Kidney (tissue), 14 donors: ENCODE results near the gene COMMD2. TPM values are rescaled to one million over a fixed set of nuclear protein-coding genes. Genes with fewer than 3 reads are reported as not detected.

Source experiments
- DNase-seq, 5 donors: peaks; one replicate each; pipeline ENCODE4 v3.0.0-alpha.2; 2013 to 2020
- FAIRE-seq: peaks from 2 replicates; lab custom pipeline; 2012; peaks lifted over from hg19 to GRCh38; lab: Jason Lieb, UNC
- H3K27ac ChIP-seq, 2 donors: one replicate each; pipeline ENCODE4 v1.7.0; 2013; ENCODE audit warnings: low read depth in 2 of 2, low read length in 2 of 2, inconsistent platforms in 1 of 2
- H3K27me3 ChIP-seq: one replicate; pipeline ENCODE4 v1.7.1; 2013; ENCODE audit warnings: low read length, inconsistent platforms; ENCODE audit not compliant: control insufficient read depth, insufficient read depth
- H3K36me3 ChIP-seq, 3 donors: one replicate each; pipeline versions ENCODE4 v1.7.0 to v1.7.1; 2013; ENCODE audit warnings: low read length in 3 of 3, control low read depth in 1 of 3, inconsistent platforms in 1 of 3; ENCODE audit not compliant: insufficient read depth in 3 of 3, control insufficient read depth in 2 of 3
- H3K4me1 ChIP-seq, 3 donors: one replicate each; pipeline versions ENCODE4 v1.7.0 to v1.7.1; 2013; ENCODE audit warnings: low read length in 3 of 3, inconsistent platforms in 1 of 3, low read depth in 1 of 3; ENCODE audit not compliant: control insufficient read depth in 2 of 3, insufficient read depth in 2 of 3
- H3K4me3 ChIP-seq, 3 donors: one replicate each; pipeline versions ENCODE4 v1.7.0 to v1.8.1; 2013; ENCODE audit warnings: low read length in 3 of 3, control low read depth in 1 of 3, inconsistent platforms in 1 of 3
- H3K9ac ChIP-seq, 3 donors: one replicate each; pipeline versions ENCODE4 v1.7.0 to v1.7.1; 2013; ENCODE audit warnings: low read length in 3 of 3, control low read depth in 1 of 3, inconsistent platforms in 1 of 3
- H3K9me3 ChIP-seq, 3 donors: one replicate each; pipeline versions ENCODE4 v1.7.0 to v1.7.1; 2013; ENCODE audit warnings: low read length in 3 of 3, control low read depth in 1 of 3, inconsistent platforms in 1 of 3; ENCODE audit not compliant: control insufficient read depth in 2 of 3, insufficient read depth in 1 of 3
- intact Hi-C: fragments of 100-400 bp; cut with DNase I; formaldehyde crosslinking; loops from one replicate; pipeline ENCODE4 v1.11.1; 2022
- polyA plus RNA-seq: library from polyadenylated mRNA; stranded (reverse); fragments of 350-450 nt; fragmentation: Illumina TruSeq; extraction: RNeasy Lipid Tissue Mini Kit (QIAGEN cat#74804); gene quantifications from one replicate; pipeline ENCODE4 v1.2.3, GENCODE V29; 2014; ENCODE audit warnings: low read depth, low replicate concordance; ENCODE audit not compliant: insufficient read depth
- total RNA-seq: library from RNA; stranded (reverse); fragmentation: NEBNext Ultra II Directional; extraction: Animal tissue kit (Norgen Biotek cat#: 25700); gene quantifications from one replicate; pipeline ENCODE4 v1.2.1, GENCODE V29; 2021
- TF ChIP-seq, protein P1 (sequence below): IDR thresholded peaks from 3 replicates; pipeline ENCODE4 v1.5.1; 2012; ENCODE audit warnings: mild to moderate bottlenecking, moderate library complexity, borderline replicate concordance; ENCODE audit not compliant: insufficient read depth; ENCODE audit errors: extremely low read depth
- donor health status: control.
- donor health status: control.
- donor health status: control.
- donor health status: control.
- donor health status: control.
- donor health status: DM: yes; HTN: yes; CAD: no.
- donor health status: Normal renal cell carcinoma (clear cell type).

Gene COMMD2
- total and polyA plus RNA-seq, 2 donors from 2014 or later: 17.9 to 43.4 TPM

DNA sequence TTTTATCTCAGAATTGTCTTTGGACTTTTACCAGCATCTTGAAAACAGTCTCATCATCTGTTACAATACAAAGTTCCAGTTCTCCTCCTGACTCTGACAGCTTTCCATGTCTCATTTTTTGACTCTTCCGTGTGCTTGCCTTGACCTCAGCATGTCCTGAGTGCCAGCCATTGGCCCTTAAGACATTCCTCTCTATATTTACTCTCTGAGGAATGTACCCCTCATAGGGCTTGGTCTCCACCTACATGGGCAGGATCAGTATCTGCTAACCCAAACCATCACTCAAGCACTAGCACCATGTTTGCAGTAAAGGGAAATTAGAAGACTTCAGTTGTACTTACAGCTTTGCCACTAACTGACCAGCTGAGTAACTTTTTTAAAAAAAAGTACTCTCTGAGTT, 23.9 kb upstream of the COMMD2 start:
- H3K4me3 ChIP-seq: no peak overlapping the region
- no peaks in the 10 kb centered on the region for H3K9me3 ChIP-seq
- intact Hi-C loops: no loop called here
- H3K27ac ChIP-seq: no peak overlapping the region
- no peak for DNase-seq
- no peaks in the 10 kb centered on the region for H3K36me3 ChIP-seq
- TF ChIP-seq, protein P1, sequence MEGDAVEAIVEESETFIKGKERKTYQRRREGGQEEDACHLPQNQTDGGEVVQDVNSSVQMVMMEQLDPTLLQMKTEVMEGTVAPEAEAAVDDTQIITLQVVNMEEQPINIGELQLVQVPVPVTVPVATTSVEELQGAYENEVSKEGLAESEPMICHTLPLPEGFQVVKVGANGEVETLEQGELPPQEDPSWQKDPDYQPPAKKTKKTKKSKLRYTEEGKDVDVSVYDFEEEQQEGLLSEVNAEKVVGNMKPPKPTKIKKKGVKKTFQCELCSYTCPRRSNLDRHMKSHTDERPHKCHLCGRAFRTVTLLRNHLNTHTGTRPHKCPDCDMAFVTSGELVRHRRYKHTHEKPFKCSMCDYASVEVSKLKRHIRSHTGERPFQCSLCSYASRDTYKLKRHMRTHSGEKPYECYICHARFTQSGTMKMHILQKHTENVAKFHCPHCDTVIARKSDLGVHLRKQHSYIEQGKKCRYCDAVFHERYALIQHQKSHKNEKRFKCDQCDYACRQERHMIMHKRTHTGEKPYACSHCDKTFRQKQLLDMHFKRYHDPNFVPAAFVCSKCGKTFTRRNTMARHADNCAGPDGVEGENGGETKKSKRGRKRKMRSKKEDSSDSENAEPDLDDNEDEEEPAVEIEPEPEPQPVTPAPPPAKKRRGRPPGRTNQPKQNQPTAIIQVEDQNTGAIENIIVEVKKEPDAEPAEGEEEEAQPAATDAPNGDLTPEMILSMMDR: no peak
- no peak for FAIRE-seq
- H3K27me3 ChIP-seq: no peaks in the 10 kb centered on the region
- H3K9ac ChIP-seq: no peak overlapping the region
- H3K4me1 ChIP-seq: no peaks in the 10 kb centered on the region

DNA sequence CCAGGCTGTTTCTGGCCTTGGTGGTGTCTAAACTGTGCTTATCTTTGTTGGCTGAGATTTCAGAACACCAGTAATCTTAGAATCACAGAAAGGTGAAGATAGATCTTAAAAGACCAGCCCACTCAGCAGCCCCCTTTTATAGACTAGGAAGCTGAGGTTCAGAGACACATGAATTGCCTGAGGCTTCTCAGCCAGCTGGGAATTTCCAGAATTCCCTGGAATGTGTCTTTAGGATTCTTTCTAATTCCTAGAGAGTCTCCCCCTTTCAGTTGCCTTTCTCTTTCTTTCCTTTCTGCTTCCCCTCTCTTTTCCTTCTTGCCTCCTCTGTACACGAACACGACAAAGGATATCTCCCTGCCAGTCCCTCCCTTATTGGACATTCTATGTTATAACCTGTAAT, 20.6 kb upstream of the COMMD2 start:
- Histone ChIP-seq H3K36me3 (no peaks in the 10 kb centered on the region), H3K27me3 (no peaks in the 10 kb centered on the region), H3K4me1 (no peaks in the 10 kb centered on the region), H3K9me3 (no peaks in the 10 kb centered on the region), H3K27ac (no peak overlapping the region), H3K9ac (no peak overlapping the region), H3K4me3 (no peak overlapping the region)
- DNase-seq: no peak
- TF ChIP-seq, protein P1: no peak
- intact Hi-C loops: no loop called here
- FAIRE-seq: no peak

DNA sequence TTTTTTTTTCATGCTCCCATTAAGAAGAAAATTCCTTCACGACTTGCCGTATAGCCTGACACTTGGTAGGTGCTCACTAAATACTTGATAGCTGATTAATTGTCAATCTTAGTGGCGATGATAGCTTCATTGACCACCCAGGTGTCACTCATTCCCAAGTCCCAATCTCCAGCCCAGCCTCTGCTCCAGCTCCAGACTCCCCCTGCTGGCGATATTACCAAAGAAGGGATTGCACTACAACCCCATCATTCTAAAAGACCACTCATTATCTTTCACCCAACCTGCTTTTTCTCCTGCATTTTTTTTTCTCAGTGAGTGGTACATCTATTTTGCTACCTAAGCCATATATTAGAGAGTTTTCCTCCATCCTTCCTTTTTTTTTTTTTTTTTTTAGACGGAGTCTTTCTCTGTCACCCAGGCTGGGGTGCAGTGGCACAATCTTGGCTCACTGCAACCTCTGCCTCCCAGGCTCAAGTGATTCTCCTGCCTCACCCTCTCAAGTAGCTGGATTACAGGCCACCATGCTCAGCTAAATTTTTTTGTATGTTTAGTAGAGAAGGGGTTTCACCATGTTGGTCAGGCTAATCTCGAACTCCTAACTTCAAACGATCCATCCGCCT, 19.5 kb upstream of the COMMD2 start:
- H3K9me3 ChIP-seq: no peaks in the 10 kb centered on the region
- DNase-seq: peak in 4 of 5 donors; percentile 30 to 63 (median 38)
- H3K27ac ChIP-seq: no peak overlapping the region
- no peak overlapping the region for H3K4me3 ChIP-seq
- no peaks in the 10 kb centered on the region for H3K36me3 ChIP-seq
- no peak overlapping the region for H3K9ac ChIP-seq
- intact Hi-C loops: no loop called here
- TF ChIP-seq, protein P1: peak; percentile 71
- FAIRE-seq: no peak
- H3K27me3 ChIP-seq: no peaks in the 10 kb centered on the region
- H3K4me1 ChIP-seq: no peaks in the 10 kb centered on the region

DNA sequence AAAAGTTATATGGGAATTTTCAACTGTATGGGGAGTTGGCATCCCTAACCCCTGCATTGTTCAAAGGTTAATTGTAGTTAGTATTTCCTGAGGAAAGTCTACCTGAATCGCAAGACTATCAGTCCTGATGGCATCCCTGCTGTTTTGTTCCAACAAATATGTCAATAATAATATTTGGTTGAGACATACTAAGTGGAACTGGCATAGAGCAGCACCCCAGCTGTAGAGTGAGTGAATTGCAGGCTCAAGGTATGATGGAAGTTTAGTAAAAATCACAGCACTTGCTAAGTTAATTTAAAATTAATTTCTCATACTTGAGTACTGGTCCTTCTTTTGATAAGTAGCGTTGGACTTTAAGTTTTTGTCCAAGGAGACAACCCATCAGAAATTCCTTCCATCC, 18.0 kb upstream of the COMMD2 start:
- H3K27me3 ChIP-seq: no peaks in the 10 kb centered on the region
- no peaks in the 10 kb centered on the region for H3K4me1 ChIP-seq
- H3K9ac ChIP-seq: no peak overlapping the region
- no peaks in the 10 kb centered on the region for H3K36me3 ChIP-seq
- DNase-seq: no peak
- H3K4me3 ChIP-seq: no peak overlapping the region
- intact Hi-C loops: no loop called here
- H3K27ac ChIP-seq: no peak overlapping the region
- no peak for FAIRE-seq
- TF ChIP-seq, protein P1: no peak
- H3K9me3 ChIP-seq: no peaks in the 10 kb centered on the region
